ENCODE data around the gene ZNF211.

DNA sequence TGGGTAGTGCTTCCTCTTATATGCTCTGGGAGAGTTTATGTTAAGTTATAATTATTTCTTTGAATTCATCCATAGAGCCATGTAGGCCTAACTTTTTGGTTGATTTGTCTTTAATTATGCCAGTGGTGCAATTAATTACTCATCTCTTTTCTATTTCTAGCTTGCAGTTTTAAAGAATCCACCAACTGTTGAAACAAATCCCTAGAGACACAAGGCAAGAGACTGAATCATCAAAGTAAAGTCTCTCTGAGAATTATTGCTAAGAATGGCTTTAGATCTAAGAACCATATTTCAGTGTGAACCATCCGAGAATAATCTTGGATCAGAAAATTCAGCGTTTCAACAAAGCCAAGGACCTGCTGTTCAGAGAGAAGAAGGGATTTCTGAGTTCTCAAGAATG, 42.9 kb downstream of the ZNF211 start:
- TF ChIP-seq, protein P1, sequence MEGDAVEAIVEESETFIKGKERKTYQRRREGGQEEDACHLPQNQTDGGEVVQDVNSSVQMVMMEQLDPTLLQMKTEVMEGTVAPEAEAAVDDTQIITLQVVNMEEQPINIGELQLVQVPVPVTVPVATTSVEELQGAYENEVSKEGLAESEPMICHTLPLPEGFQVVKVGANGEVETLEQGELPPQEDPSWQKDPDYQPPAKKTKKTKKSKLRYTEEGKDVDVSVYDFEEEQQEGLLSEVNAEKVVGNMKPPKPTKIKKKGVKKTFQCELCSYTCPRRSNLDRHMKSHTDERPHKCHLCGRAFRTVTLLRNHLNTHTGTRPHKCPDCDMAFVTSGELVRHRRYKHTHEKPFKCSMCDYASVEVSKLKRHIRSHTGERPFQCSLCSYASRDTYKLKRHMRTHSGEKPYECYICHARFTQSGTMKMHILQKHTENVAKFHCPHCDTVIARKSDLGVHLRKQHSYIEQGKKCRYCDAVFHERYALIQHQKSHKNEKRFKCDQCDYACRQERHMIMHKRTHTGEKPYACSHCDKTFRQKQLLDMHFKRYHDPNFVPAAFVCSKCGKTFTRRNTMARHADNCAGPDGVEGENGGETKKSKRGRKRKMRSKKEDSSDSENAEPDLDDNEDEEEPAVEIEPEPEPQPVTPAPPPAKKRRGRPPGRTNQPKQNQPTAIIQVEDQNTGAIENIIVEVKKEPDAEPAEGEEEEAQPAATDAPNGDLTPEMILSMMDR (IDR thresholded peaks at IDR 0.05), result no peak
- TF ChIP-seq POLR2A (IDR thresholded peaks at IDR 0.05), result no peak
